Pancreas (tissue), 10 donors: Measurements from ENCODE around the gene PKIG. TPM values are rescaled to one million over a fixed set of nuclear protein-coding genes. Genes with fewer than 3 reads are reported as not detected.

Experiments used
- ATAC-seq, 4 donors: fragments of 200-7000 bp; cut with Tn5 transposase; one replicate each; pipeline versions ENCODE4 v1.8.0 to v1.9.1; 2020; ENCODE audit warnings: mild to moderate bottlenecking in 4 of 4, moderate library complexity in 4 of 4
- DNase-seq, 6 donors: peaks; one replicate each; pipeline ENCODE4 v3.0.0-alpha.2; 2020
- FAIRE-seq: peaks from 2 replicates; lab custom pipeline; 2012; peaks lifted over from hg19 to GRCh38; lab: Jason Lieb, UNC
- H3K27ac ChIP-seq, 4 donors: fragments of 200-600 bp; sonication (generic); 1 replicate in 3 of 4; 2 replicates in 1 of 4; pipeline versions ENCODE4 v1.5.0 to v1.8.0; 2020
- H3K27me3 ChIP-seq, 4 donors: fragments of 200-600 bp; one replicate each; pipeline ENCODE4 v1.8.0; 2021
- H3K36me3 ChIP-seq, 3 donors: fragments of 200-600 bp; sonication (generic) in 1 of 3; one replicate each; pipeline versions ENCODE4 v1.5.0 to v1.8.0; 2020 to 2021
- H3K4me1 ChIP-seq, 3 donors: fragments of 200-600 bp; one replicate each; pipeline ENCODE4 v1.8.0; 2021
- H3K4me3 ChIP-seq, 4 donors: fragments of 200-600 bp; sonication (generic) in 2 of 4; one replicate each; pipeline versions ENCODE4 v1.5.0 to v1.8.0; 2020 to 2021
- H3K9me3 ChIP-seq, 4 donors: fragments of 200-600 bp; one replicate each; pipeline ENCODE4 v1.8.0; 2021
- WGBS, 2 donors: extraction: QIAGEN DNeasy Blood & Tissue Kit; methylation state at CpG; one replicate each; pipeline ENCODE4 v1.1.7; 2013; 5-methylcytosine and 5-hydroxymethylcytosine counted together
- intact Hi-C, 3 donors: fragments of 100-400 bp; cut with DNase I; formaldehyde crosslinking; loops; one replicate each; pipeline versions ENCODE4 v1.11.1 to v1.14.2; 2022
- polyA plus RNA-seq, 2 donors: library from polyadenylated mRNA; stranded (reverse); fragments of 200-250 nt; gene quantifications; one replicate each; pipeline ENCODE4 v1.2.3, GENCODE V29; 2013
- total RNA-seq, 6 donors: library from RNA; stranded (reverse); fragmentation: NEBNext Ultra II Directional in 4 of 6; extraction: Animal tissue kit (Norgen Biotek cat#: 25700) in 4 of 6; gene quantifications; one replicate each; pipeline versions ENCODE4 v1.2.1 to v1.2.4, GENCODE V29; 2021 to 2023
- TF ChIP-seq, protein P1 (sequence below), 4 donors: fragments of 200-600 bp; sonication (generic) in 3 of 4; IDR thresholded peaks; one replicate each; pipeline versions ENCODE4 v1.5.0 to v1.8.0; 2021; ENCODE audit warnings: antibody characterized with exemption in 4 of 4
- donor health status: healthy with polysubstance abuse.
- donor health status: DM: no; HTN: no; CAD: no; lungs with moderate emphysema.
- donor health status: DM: no; HTN: no; CAD: no.
- donor health status: control.
- donor health status: control.
- donor health status: Bipolar disorder and iron deficiency.
- donor health status: DM: yes; HTN: yes; CAD: no.
- donor health status: DM: no; HTN: no; CAD: no.
- donor health status: DM: no; HTN: no; CAD: no.
- donor health status: DM: yes; HTN: yes; CAD: no.

Gene PKIG
- total and polyA plus RNA-seq, 8 donors, result 10.6 to 40.2 (median 13.1) TPM

DNA sequence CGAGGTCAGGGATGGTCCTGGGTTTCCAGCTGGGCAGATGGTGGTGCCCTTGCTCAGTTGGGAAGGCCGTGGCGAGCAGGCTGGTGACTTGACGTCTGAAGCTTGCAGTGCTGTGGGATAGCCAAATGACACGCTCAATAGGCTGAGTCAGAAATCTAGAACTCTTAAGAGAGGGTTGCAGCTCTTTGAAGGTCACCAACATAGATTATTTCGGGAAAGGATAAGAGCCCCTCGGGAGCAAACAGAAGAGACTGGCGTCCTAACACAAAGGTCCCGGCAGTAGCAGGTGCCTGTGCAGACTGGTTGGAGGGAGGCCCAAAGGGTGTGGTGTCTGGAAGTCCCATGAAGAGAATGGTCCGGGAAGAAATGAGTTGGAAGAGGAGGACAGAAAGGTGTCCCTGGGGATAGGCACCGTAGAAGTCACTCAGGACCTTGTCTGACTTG, 18.4 kb downstream of the PKIG start:
- H3K36me3 ChIP-seq, result no peaks in the 10 kb centered on the region
- H3K27ac ChIP-seq, result peak overlapping the region in 3 of 4 donors; percentile 43 to 60 (median 45)
- no peaks in the 10 kb centered on the region for H3K9me3 ChIP-seq
- H3K4me3 ChIP-seq, result no peak overlapping the region
- DNase-seq (no peak), FAIRE-seq (no peak), ATAC-seq (peak in 2 of 4 donors; percentile 22 to 28)
- WGBS, 2 donors, result 59 to 60% methylated on average over 11 of the region's 11 CpGs
- no peaks in the 10 kb centered on the region for H3K27me3 ChIP-seq
- peaks cover 0 to 14% (median 11%) of the 10 kb centered on the region in 3 donors for H3K4me1 ChIP-seq
- intact Hi-C loops, result no loop called here
- TF ChIP-seq, protein P1, sequence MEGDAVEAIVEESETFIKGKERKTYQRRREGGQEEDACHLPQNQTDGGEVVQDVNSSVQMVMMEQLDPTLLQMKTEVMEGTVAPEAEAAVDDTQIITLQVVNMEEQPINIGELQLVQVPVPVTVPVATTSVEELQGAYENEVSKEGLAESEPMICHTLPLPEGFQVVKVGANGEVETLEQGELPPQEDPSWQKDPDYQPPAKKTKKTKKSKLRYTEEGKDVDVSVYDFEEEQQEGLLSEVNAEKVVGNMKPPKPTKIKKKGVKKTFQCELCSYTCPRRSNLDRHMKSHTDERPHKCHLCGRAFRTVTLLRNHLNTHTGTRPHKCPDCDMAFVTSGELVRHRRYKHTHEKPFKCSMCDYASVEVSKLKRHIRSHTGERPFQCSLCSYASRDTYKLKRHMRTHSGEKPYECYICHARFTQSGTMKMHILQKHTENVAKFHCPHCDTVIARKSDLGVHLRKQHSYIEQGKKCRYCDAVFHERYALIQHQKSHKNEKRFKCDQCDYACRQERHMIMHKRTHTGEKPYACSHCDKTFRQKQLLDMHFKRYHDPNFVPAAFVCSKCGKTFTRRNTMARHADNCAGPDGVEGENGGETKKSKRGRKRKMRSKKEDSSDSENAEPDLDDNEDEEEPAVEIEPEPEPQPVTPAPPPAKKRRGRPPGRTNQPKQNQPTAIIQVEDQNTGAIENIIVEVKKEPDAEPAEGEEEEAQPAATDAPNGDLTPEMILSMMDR (IDR thresholded peaks at IDR 0.05), result no peak

DNA sequence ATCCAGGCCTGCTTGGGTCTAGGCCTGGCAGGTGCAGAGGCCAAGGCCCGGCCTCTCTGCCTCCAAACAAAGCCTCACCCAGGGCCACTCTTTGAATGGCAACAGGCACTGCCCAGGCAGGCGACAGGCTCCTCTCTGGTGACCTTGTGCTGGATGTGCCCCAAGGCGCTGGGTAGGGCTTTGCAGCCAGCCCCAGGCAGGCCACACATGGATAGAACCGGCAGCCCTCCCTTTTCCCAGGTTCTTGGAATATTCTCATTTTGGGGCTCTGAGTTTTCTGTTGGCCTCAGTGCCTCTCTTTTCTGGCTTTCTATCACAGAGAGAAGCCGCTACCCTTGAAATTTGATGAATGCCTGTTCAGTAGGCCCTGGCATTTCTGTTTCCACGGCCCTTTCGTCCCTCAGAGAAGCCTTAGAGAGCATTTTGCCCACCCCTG, 18.9 kb downstream of the PKIG start:
- WGBS, 2 donors, result 73 to 75% methylated on average over 7 of the region's 7 CpGs
- Histone ChIP-seq H3K9me3 (no peaks in the 10 kb centered on the region), H3K36me3 (no peaks in the 10 kb centered on the region), H3K27me3 (no peaks in the 10 kb centered on the region), H3K27ac (peak overlapping the region in 3 of 4 donors; percentile 43 to 60 (median 45)), H3K4me1 (peaks cover 0 to 14% (median 11%) of the 10 kb centered on the region in 3 donors), H3K4me3 (no peak overlapping the region)
- intact Hi-C loops, result no loop called here
- DNase-seq (no peak), FAIRE-seq (no peak), ATAC-seq (peak in 3 of 4 donors; percentile 12 to 37 (median 13))
- TF ChIP-seq, protein P1 (IDR thresholded peaks at IDR 0.05), result no peak

DNA sequence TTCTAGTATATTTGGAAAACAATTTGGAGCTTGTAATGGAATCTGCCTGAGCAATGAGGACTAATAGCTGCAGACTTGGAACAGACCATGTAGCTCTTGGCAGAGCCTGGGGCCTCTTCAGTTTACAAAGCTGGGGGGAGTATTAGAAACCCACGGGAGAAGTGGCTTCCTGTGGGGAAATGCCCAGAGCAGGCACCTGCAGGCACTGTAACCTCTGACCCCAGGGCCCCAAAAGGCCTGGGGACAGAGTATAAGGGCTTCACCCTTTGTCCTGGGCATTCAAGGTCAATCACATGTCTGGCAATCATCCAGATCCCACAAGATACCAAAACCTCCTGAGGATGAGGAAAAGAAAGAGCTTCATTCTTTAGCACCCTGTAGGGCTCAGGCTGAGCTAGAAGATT, 19.4 kb downstream of the PKIG start:
- no peaks in the 10 kb centered on the region for H3K36me3 ChIP-seq
- H3K27ac ChIP-seq, result peak overlapping the region in 3 of 4 donors; percentile 43 to 60 (median 45)
- 0 to 5% methylated on average over 1 of the region's 1 CpG for WGBS, 2 donors
- no peak for DNase-seq
- no peak overlapping the region for H3K4me3 ChIP-seq
- ATAC-seq, result peak in 3 of 4 donors; percentile 65 to 74 (median 69)
- intact Hi-C loops, result no loop called here
- no peaks in the 10 kb centered on the region for H3K9me3 ChIP-seq
- TF ChIP-seq, protein P1 (IDR thresholded peaks at IDR 0.05), result no peak
- H3K27me3 ChIP-seq, result no peaks in the 10 kb centered on the region
- peak; percentile 9 for FAIRE-seq
- peaks cover 0 to 14% (median 11%) of the 10 kb centered on the region in 3 donors for H3K4me1 ChIP-seq

DNA sequence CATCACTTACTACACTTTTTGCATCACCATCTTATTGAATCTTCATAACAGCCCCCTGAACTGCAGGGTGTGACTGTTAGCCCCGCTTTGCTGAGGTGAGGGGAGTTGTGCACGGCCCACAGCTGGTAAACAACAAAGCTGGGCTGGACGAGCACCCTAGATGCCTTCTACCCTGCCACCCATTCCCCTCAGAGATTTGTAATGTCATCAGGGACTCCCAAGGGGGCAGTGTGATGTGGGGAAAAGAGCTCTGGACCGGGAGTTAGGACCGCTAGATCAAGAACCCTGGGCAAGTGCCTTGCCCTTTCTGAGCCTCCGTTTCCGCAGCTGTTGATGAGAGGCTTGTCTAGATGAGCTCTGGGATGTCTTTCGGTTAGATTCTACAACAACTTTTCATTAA, 20.9 kb downstream of the PKIG start:
- peaks cover 0 to 12% (median 11%) of the 10 kb centered on the region in 3 donors for H3K4me1 ChIP-seq
- H3K36me3 ChIP-seq, result no peaks in the 10 kb centered on the region
- no peak overlapping the region for H3K4me3 ChIP-seq
- DNase-seq, result no peak
- intact Hi-C loops, result no loop called here
- no peak for ATAC-seq
- H3K27me3 ChIP-seq, result no peaks in the 10 kb centered on the region
- no peaks in the 10 kb centered on the region for H3K9me3 ChIP-seq
- H3K27ac ChIP-seq, result no peak overlapping the region
- TF ChIP-seq, protein P1 (IDR thresholded peaks at IDR 0.05), result no peak
- 88 to 93% methylated on average over 8 of the region's 8 CpGs for WGBS, 2 donors
- no peak for FAIRE-seq

DNA sequence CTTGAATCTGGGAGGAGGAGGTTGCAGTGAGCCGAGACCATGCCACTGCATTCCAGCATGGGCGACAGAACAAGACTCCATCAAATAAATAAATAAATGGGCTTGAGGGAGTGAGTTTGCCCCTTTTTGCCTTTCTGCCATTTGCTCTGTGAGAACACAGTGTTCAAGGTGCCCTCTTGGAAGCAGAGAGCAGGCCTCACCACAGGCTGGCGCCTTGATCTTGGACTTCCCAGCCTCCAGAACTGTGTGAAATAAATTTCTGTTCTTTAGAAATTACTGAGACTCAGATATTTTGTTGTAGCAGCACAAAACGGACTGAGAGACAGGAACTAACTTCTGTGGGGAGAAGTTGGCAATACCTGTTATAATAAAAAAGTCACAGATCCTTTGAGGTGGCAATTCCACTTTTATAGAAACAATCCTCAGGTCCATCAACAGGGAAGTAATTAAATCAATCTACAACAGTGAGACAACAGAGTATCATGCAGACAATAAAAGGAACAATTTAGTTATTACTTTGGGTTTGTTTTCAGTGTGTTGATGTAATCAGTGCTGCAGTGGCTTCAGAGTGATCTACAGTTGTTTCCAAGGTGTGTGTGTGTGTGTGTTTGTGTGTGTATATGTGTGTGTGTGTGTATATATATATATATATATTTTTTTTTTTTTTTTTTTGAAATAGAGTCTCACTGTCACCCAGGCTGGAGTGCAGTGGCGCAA, 24.5 kb downstream of the PKIG start:
- FAIRE-seq (no peak), DNase-seq (no peak), ATAC-seq (no peak)
- intact Hi-C loops, result no loop called here
- WGBS, 2 donors, result 97% methylated on average over 5 of the region's 5 CpGs
- no peak overlapping the region for H3K4me3 ChIP-seq
- H3K9me3 ChIP-seq, result no peaks in the 10 kb centered on the region
- no peak overlapping the region for H3K27ac ChIP-seq
- TF ChIP-seq, protein P1 (IDR thresholded peaks at IDR 0.05), result no peak
- H3K36me3 ChIP-seq, result no peaks in the 10 kb centered on the region
- H3K27me3 ChIP-seq, result no peaks in the 10 kb centered on the region
- H3K4me1 ChIP-seq, result peaks cover 0 to 9% (median 9%) of the 10 kb centered on the region in 3 donors
